ENCODE data around the gene SLC25A22.

Gene SLC25A22

DNA sequence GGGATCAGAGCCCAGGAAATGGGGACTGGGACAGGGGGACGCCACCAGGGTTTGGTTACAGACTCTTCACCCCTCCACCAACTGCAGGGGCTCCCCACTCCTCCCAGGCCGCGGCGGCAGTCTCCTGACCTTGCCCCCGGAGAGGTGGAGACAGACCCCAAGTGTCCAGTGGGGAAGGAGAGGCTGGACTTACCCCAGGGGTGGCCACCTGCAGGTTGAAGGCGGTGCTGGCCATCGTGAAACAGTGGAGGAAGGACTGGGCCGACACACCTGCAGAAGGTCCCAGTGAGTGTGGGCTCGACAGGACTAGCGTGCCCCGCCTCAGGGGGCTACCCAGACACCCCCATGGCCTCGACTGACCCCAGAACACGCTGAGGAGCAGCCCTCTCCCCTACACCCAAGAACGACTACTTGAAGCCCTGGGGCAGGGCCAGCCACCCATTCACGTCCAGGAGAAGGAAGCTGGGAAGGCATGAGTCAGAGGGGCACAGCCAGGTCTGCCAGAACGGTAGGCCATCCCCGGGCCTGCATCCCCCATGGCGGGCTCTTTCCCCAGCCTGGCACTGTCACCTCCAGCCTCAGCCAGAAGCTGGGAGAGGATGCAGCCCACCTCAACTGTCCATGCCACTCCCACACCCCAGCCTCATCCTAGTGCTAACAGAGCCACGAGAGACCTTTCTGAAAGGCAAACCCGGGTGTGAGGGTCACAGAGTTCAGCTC is 23.0 kb downstream of the SLC25A22 start:
- no peak overlapping the region for H3K27ac ChIP-seq (ENCODE audit: low read length, poor library complexity, severe bottlenecking)
- H3K4me3 ChIP-seq (ENCODE audit: insufficient read depth in 1 of 2, low read depth in 1 of 2, low read length in 2 of 2): peak overlapping the region in 1 of 2 experiments; percentile 96
- H2BK12ac ChIP-seq (ENCODE audit: low read length in 2 of 2): no peak overlapping the region
- H3K18ac ChIP-seq (ENCODE audit: low read depth in 1 of 2, low read length in 2 of 2): no peak overlapping the region
- H2BK120ac ChIP-seq (ENCODE audit: low read depth, low read length): no peak overlapping the region
- DNase-seq: peak; percentile 33
- no peak overlapping the region for H2BK15ac ChIP-seq (ENCODE audit: low read depth, poor library complexity, severe bottlenecking)
- no peaks in the 10 kb centered on the region for H3K27me3 ChIP-seq (ENCODE audit: control insufficient read depth in 1 of 2, insufficient read depth in 1 of 2, low read length in 2 of 2)
- peak overlapping the region; percentile 93 for H3K9ac ChIP-seq (ENCODE audit: low read length)
- WGBS: 85% methylated on average over 20 of the region's 20 CpGs
- H2AK5ac ChIP-seq (ENCODE audit: low read length, severe bottlenecking): no peak overlapping the region
- H3K4me2 ChIP-seq (ENCODE audit: low read length, poor library complexity, severe bottlenecking): no peak overlapping the region
- no peak overlapping the region for H3K4ac ChIP-seq (ENCODE audit: low read depth in 1 of 2, low read length in 2 of 2)
- no peaks in the 10 kb centered on the region for H3K9me3 ChIP-seq (ENCODE audit: control insufficient read depth, low read length)
- peaks cover 46 to 69% of the 10 kb centered on the region in 2 experiments for H3K36me3 ChIP-seq (ENCODE audit: control insufficient read depth in 1 of 2, insufficient read depth in 2 of 2, low read depth in 1 of 2, low read length in 2 of 2)
- no peak overlapping the region for H3K14ac ChIP-seq (ENCODE audit: low read length in 2 of 2)
- no peak overlapping the region for H2AFZ ChIP-seq (ENCODE audit: low read depth, low read length)
- H3K23ac ChIP-seq (ENCODE audit: low read length in 2 of 2): no peak overlapping the region
- H2BK5ac ChIP-seq (ENCODE audit: low read depth, low read length, poor library complexity, severe bottlenecking): no peak overlapping the region
- peaks cover 43% of the 10 kb centered on the region for H3K79me1 ChIP-seq (replicated peaks; ENCODE audit: low read length, poor library complexity, severe bottlenecking)
- H4K8ac ChIP-seq (ENCODE audit: low read length): no peak overlapping the region
- H4K91ac ChIP-seq (ENCODE audit: low read length): no peak overlapping the region
- peaks cover 53% of the 10 kb centered on the region for H3K4me1 ChIP-seq (ENCODE audit: control insufficient read depth, insufficient read depth, low read depth, low read length)

DNA sequence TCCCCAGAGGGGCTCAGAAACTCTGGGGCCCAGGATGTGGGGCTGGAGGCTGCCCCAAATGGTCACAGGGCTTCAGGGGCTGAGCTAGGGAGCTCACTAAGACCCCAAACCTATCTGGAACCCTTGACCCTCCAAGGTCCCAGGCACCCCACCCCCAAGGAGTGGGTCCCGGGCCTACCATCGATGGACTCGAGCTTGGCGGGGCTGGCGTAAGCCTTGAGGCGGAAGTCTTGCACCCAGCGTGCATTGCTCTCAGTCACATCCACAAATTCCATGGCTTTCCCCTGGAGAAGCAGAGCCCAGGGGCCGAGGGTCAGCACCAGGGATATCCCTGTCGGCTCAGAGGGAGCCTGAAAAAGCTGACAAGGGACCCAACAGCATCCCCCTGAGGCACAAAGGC is 24.3 kb downstream of the SLC25A22 start:
- H3K23ac ChIP-seq (ENCODE audit: low read length in 2 of 2): peak overlapping the region in 1 of 2 experiments; percentile 3
- no peak overlapping the region for H3K4ac ChIP-seq (ENCODE audit: low read depth in 1 of 2, low read length in 2 of 2)
- no peak overlapping the region for H2BK5ac ChIP-seq (ENCODE audit: low read depth, low read length, poor library complexity, severe bottlenecking)
- no peaks in the 10 kb centered on the region for H3K9me3 ChIP-seq (ENCODE audit: control insufficient read depth, low read length)
- no peaks in the 10 kb centered on the region for H3K27me3 ChIP-seq (ENCODE audit: control insufficient read depth in 1 of 2, insufficient read depth in 1 of 2, low read length in 2 of 2)
- H3K14ac ChIP-seq (ENCODE audit: low read length in 2 of 2): no peak overlapping the region
- no peak overlapping the region for H2BK12ac ChIP-seq (ENCODE audit: low read length in 2 of 2)
- no peak overlapping the region for H4K91ac ChIP-seq (ENCODE audit: low read length)
- H2BK120ac ChIP-seq (ENCODE audit: low read depth, low read length): no peak overlapping the region
- H2AK5ac ChIP-seq (ENCODE audit: low read length, severe bottlenecking): no peak overlapping the region
- no peak overlapping the region for H3K9ac ChIP-seq (ENCODE audit: low read length)
- no peak overlapping the region for H4K8ac ChIP-seq (ENCODE audit: low read length)
- H3K4me1 ChIP-seq (ENCODE audit: control insufficient read depth, insufficient read depth, low read depth, low read length): peaks cover 43% of the 10 kb centered on the region
- H2AFZ ChIP-seq (ENCODE audit: low read depth, low read length): no peak overlapping the region
- H3K18ac ChIP-seq (ENCODE audit: low read depth in 1 of 2, low read length in 2 of 2): no peak overlapping the region
- 94% methylated on average over 9 of the region's 9 CpGs for WGBS
- no peak overlapping the region for H3K4me2 ChIP-seq (ENCODE audit: low read length, poor library complexity, severe bottlenecking)
- H3K79me1 ChIP-seq (replicated peaks; ENCODE audit: low read length, poor library complexity, severe bottlenecking): peaks cover 34% of the 10 kb centered on the region
- H3K36me3 ChIP-seq (ENCODE audit: control insufficient read depth in 1 of 2, insufficient read depth in 2 of 2, low read depth in 1 of 2, low read length in 2 of 2): peaks cover 46 to 67% of the 10 kb centered on the region in 2 experiments
- no peak overlapping the region for H2BK15ac ChIP-seq (ENCODE audit: low read depth, poor library complexity, severe bottlenecking)
- no peak for DNase-seq
- no peak overlapping the region for H3K4me3 ChIP-seq (ENCODE audit: insufficient read depth in 1 of 2, low read depth in 1 of 2, low read length in 2 of 2)
- H3K27ac ChIP-seq (ENCODE audit: low read length, poor library complexity, severe bottlenecking): no peak overlapping the region

DNA sequence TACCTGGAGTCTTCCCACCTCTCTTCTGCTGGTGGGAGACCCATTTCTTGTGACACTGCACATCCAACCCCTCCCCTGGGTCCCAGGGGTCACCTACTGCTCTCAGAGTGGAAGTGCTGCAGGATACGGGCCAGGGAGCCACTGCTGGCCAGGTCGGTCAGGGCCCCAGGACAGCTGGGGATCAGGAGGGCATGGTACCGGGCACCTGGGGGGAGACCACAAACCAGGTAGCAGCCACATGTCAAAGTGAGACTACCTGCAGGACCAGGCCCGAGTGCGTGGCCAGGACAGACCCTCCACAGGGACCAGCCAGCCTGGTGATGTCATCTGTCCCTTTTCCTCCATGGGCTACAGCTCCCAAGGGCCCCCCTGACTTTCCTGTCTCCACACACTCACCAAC is 24.7 kb downstream of the SLC25A22 start:
- Histone ChIP-seq H4K8ac (ENCODE audit: low read length) (no peak overlapping the region), H3K4me3 (ENCODE audit: insufficient read depth in 1 of 2, low read depth in 1 of 2, low read length in 2 of 2) (no peak overlapping the region), H3K36me3 (ENCODE audit: control insufficient read depth in 1 of 2, insufficient read depth in 2 of 2, low read depth in 1 of 2, low read length in 2 of 2) (peaks cover 45 to 63% of the 10 kb centered on the region in 2 experiments), H3K27me3 (ENCODE audit: control insufficient read depth in 1 of 2, insufficient read depth in 1 of 2, low read length in 2 of 2) (no peaks in the 10 kb centered on the region), H3K18ac (ENCODE audit: low read depth in 1 of 2, low read length in 2 of 2) (no peak overlapping the region), H3K79me1 (replicated peaks; ENCODE audit: low read length, poor library complexity, severe bottlenecking) (peaks cover 33% of the 10 kb centered on the region), H4K91ac (ENCODE audit: low read length) (peak overlapping the region; percentile 43), H3K4ac (ENCODE audit: low read depth in 1 of 2, low read length in 2 of 2) (no peak overlapping the region), H3K27ac (ENCODE audit: low read length, poor library complexity, severe bottlenecking) (no peak overlapping the region), H2BK15ac (ENCODE audit: low read depth, poor library complexity, severe bottlenecking) (no peak overlapping the region), H3K4me1 (ENCODE audit: control insufficient read depth, insufficient read depth, low read depth, low read length) (peaks cover 42% of the 10 kb centered on the region), H2AK5ac (ENCODE audit: low read length, severe bottlenecking) (no peak overlapping the region), H2BK120ac (ENCODE audit: low read depth, low read length) (no peak overlapping the region), H3K9me3 (ENCODE audit: control insufficient read depth, low read length) (no peaks in the 10 kb centered on the region), H2AFZ (ENCODE audit: low read depth, low read length) (no peak overlapping the region), H3K4me2 (ENCODE audit: low read length, poor library complexity, severe bottlenecking) (no peak overlapping the region), H3K14ac (ENCODE audit: low read length in 2 of 2) (no peak overlapping the region), H3K23ac (ENCODE audit: low read length in 2 of 2) (peak overlapping the region in 1 of 2 experiments; percentile 3), H2BK12ac (ENCODE audit: low read length in 2 of 2) (no peak overlapping the region), H2BK5ac (ENCODE audit: low read depth, low read length, poor library complexity, severe bottlenecking) (no peak overlapping the region), H3K9ac (ENCODE audit: low read length) (no peak overlapping the region)
- no peak for DNase-seq
- WGBS: 83% methylated on average over 5 of the region's 5 CpGs

DNA sequence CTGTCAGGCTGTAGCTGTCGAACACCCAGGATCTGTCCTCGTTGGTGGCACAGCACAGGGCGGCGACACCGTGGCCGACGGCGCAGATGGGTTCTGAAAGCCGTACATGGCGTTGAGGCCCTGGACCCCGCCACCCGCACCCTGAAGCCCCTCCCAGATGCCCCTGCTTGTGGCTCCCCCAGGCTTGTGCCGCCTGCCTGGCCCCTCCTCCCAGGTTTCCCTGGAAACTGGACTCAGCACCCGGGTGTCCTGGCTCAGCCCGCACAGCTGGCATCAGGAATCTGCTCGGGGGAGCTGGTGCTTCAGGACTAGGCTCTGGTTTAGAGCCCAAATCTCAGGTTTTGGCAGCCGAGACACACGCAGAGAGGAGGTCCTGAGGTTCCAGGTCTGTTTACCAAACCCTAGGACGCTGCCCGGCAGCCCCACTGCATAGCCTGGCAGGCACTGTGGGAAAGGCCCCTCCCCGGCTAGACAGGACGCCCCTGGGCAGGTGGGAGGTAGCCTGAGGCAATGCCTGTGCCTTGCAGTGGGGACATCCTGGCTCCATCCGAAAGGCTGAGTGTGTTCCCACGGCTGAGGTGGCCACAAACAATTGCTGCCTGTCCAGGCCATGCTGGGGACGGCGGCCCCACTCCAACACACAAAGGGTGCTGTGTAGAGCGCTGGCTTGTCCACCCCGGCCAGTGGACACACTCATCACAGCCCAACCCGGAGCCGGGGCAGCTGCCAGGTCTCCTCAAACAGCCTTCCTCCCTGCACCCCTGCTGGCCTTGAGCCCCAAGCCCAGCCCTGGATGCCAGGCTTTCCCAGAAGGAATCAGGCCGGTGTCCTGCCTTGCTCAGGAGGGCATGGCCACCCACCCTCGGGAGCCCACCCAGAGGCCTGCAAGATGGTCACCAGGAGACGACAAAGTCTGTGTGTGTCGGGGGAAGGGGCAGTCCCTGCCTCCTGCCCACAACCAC is 25.4 kb downstream of the SLC25A22 start:
- H3K14ac ChIP-seq (ENCODE audit: low read length in 2 of 2): no peak overlapping the region
- H3K79me1 ChIP-seq (replicated peaks; ENCODE audit: low read length, poor library complexity, severe bottlenecking): peaks cover 31% of the 10 kb centered on the region
- no peak for DNase-seq
- H2BK12ac ChIP-seq (ENCODE audit: low read length in 2 of 2): no peak overlapping the region
- H3K9ac ChIP-seq (ENCODE audit: low read length): no peak overlapping the region
- no peak overlapping the region for H3K23ac ChIP-seq (ENCODE audit: low read length in 2 of 2)
- no peak overlapping the region for H2BK120ac ChIP-seq (ENCODE audit: low read depth, low read length)
- no peak overlapping the region for H3K4ac ChIP-seq (ENCODE audit: low read depth in 1 of 2, low read length in 2 of 2)
- peaks cover 37% of the 10 kb centered on the region for H3K4me1 ChIP-seq (ENCODE audit: control insufficient read depth, insufficient read depth, low read depth, low read length)
- 95% methylated on average over 34 of the region's 34 CpGs for WGBS
- no peak overlapping the region for H2BK15ac ChIP-seq (ENCODE audit: low read depth, poor library complexity, severe bottlenecking)
- no peak overlapping the region for H2AK5ac ChIP-seq (ENCODE audit: low read length, severe bottlenecking)
- no peaks in the 10 kb centered on the region for H3K27me3 ChIP-seq (ENCODE audit: control insufficient read depth in 1 of 2, insufficient read depth in 1 of 2, low read length in 2 of 2)
- peaks cover 45 to 62% of the 10 kb centered on the region in 2 experiments for H3K36me3 ChIP-seq (ENCODE audit: control insufficient read depth in 1 of 2, insufficient read depth in 2 of 2, low read depth in 1 of 2, low read length in 2 of 2)
- no peak overlapping the region for H3K27ac ChIP-seq (ENCODE audit: low read length, poor library complexity, severe bottlenecking)
- H3K4me3 ChIP-seq (ENCODE audit: insufficient read depth in 1 of 2, low read depth in 1 of 2, low read length in 2 of 2): no peak overlapping the region
- H3K9me3 ChIP-seq (ENCODE audit: control insufficient read depth, low read length): no peaks in the 10 kb centered on the region
- H2BK5ac ChIP-seq (ENCODE audit: low read depth, low read length, poor library complexity, severe bottlenecking): no peak overlapping the region
- H4K91ac ChIP-seq (ENCODE audit: low read length): no peak overlapping the region
- H3K18ac ChIP-seq (ENCODE audit: low read depth in 1 of 2, low read length in 2 of 2): no peak overlapping the region
- no peak overlapping the region for H4K8ac ChIP-seq (ENCODE audit: low read length)
- H3K4me2 ChIP-seq (ENCODE audit: low read length, poor library complexity, severe bottlenecking): no peak overlapping the region
- H2AFZ ChIP-seq (ENCODE audit: low read depth, low read length): no peak overlapping the region
